ENCODE measurements around the gene ANKUB1.

The ANKUB1 gene

GRCh38 chr3:149808209-149808829 is 16.0 kb upstream of the ANKUB1 start:
- peak; percentile 64 for DNase-seq

- DNase-seq, result no peak
These were observed 13.9 kb upstream of the ANKUB1 start for GRCh38 chr3:149806171-149806778.

- DNase-seq, result no peak
These were observed 9.3 kb upstream of the ANKUB1 start for GRCh38 chr3:149801639-149802038.

- DNase-seq, result no peak
These were observed 8.8 kb upstream of the ANKUB1 start for GRCh38 chr3:149801195-149801594.

GRCh38 chr3:149800693-149801092 is 8.3 kb upstream of the ANKUB1 start:
- DNase-seq, result no peak

GRCh38 chr3:149796026-149796425 is 3.7 kb upstream of the ANKUB1 start:
- DNase-seq, result no peak

GRCh38 chr3:149790698-149791097 is 1.7 kb downstream of the ANKUB1 start:
- no peak for DNase-seq

GRCh38 chr3:149790268-149790667 is 2.1 kb downstream of the ANKUB1 start:
- no peak for DNase-seq

- DNase-seq, result no peak
These were observed 8.2 kb downstream of the ANKUB1 start for GRCh38 chr3:149784064-149784704.

- DNase-seq, result no peak
These were observed 8.8 kb downstream of the ANKUB1 start for GRCh38 chr3:149783576-149783975.

- DNase-seq, result no peak
These were observed 10.6 kb downstream of the ANKUB1 start for GRCh38 chr3:149781741-149782140.

GRCh38 chr3:149781211-149781610 is 11.1 kb downstream of the ANKUB1 start:
- no peak for DNase-seq

- no peak for DNase-seq
These were observed 14.7 kb downstream of the ANKUB1 start for GRCh38 chr3:149777414-149778214.

- DNase-seq, result no peak
These were observed 16.2 kb downstream of the ANKUB1 start for GRCh38 chr3:149776170-149776569.

GRCh38 chr3:149772861-149773260 is 19.5 kb downstream of the ANKUB1 start:
- no peak for DNase-seq

- peak; percentile 68 for DNase-seq
These were observed 20.6 kb downstream of the ANKUB1 start for GRCh38 chr3:149771652-149772271.

- DNase-seq, result no peak
These were observed 22.1 kb downstream of the ANKUB1 start for GRCh38 chr3:149770246-149770645.

GRCh38 chr3:149768704-149769103 is 23.6 kb downstream of the ANKUB1 start:
- no peak for DNase-seq

GRCh38 chr3:149767720-149768119 is 24.6 kb downstream of the ANKUB1 start:
- DNase-seq, result no peak

- DNase-seq, result no peak
These were observed 26.5 kb downstream of the ANKUB1 start for GRCh38 chr3:149765762-149766334.

GRCh38 chr3:149764302-149764701 is 28.1 kb downstream of the ANKUB1 start:
- no peak for DNase-seq

- DNase-seq, result no peak
These were observed 28.7 kb downstream of the ANKUB1 start for GRCh38 chr3:149763565-149764195.

Measured in stimulated activated CD8-positive, alpha-beta memory T cell treated with anti-CD3 and anti-CD28 coated beads, Interleukin-4, amount 100 ng/mL, for 48 hours (primary cell).